GDM1 (cell line): ENCODE measurements around the gene INPP1.

Experiments used
- DNase-seq: peaks from one replicate; lab custom pipeline; 2025; lab: John Stamatoyannopoulos, UW

The INPP1 gene

DNA sequence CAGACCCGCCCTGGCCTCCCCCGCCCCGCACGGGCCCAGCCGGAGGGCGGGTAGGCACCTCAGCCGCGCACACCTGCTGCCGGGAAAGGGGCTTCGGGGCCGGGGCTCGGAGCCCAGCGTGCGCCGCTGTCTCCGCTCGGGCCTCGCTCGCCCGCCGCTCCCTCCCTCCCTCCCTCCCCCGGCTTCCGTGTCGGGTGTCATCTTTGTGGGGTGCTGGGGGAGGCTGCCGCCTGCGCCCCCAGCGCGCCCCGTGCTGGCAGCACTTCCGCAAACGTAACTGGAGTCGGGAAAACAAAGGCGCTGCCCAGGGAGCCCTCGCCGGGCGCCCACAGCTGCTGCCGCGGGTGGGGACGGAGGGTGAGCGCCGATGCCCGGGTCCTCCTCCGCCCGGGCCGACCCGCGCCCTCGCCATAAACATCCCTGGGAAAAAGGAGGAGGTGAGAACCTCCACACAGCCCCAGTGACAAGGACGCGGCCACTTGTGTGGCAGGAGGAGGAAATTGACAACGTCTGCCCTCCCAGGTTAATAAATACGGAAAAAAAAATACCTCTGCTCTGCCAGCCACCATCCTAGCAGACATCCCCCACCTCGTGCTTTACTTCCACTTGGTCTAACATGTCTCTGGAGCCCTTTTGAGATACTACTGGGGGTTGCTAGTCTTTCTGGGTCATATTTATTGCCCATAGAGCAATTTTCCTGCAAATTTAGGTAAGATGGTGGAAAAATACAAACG, 65.3 kb downstream of the INPP1 start:
- DNase-seq, result peak; percentile 50

DNA sequence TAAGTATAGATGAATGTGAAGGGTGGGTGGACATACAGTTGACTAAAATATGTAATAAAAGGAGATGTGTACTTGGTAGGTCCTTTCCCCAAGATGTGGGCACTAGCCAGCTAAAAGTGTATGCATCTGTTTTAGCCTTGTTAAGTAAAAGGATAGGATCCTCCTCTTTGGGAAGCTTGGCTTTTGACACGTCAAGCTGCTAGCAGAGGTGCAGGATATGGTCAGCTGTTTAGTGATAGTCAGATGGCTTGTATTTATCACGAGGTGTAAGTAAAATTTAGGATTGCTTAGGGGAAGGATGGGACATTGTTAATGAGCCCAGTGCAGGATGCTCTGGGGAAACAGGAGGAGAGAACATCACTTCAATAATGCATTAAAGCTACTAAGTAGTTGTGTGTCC, 66.2 kb downstream of the INPP1 start:
- no peak for DNase-seq

DNA sequence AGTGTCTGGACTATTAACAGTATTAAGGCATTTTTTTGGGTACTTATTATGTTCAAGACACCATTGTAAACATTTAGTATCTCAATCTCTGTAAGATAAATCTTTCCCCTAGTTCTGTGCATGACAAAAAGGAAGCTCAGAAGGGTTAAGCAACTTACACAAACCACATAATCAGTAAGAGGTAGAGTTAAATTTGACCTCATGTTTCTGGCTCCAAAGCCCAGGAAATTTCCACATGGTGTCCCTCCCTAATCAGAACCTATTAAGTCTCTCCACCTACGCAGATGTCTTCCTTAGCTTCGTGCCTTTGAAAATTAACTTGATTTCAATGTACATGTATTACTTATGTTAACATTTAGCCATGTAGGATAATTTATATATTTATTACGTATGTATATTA, 66.8 kb downstream of the INPP1 start:
- no peak for DNase-seq

DNA sequence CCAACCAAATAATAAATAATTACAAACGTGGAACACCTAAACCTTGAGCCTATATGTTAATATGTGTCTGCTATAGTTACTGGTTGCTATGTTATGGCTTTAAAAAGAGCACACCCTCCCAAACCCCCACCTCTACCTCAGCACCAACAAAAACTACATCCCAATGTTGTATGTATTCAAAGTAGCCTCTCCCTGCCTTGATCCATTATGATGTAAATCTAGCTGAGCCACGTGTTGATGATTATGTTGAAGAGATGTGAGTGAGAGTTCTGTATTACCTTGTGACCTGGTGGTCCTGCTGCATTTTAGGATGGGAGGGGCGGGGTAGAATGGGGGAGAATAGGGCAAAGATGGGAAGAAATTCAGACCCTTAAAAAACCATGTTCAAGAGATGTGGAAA, 69.6 kb downstream of the INPP1 start:
- no peak for DNase-seq

DNA sequence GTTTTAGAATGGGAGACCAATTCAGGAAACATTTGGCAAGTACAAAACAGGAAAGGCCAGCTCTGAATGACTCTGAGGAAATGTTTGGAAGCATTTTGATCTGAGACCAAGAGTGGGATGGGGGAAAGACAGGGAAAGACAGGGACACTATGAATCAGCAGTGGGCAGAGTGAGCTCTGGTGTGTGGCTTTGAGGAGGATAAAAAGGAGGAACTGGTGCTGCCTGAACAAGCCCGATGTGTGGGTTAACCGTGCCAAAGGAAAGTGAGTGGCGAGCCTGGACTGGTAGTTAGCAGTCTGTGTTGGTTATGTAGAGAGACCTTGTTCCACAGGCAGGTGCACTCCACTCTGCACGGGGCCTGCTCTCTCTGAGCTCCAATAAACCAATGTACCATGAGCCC, 70.0 kb downstream of the INPP1 start:
- peak; percentile 47 for DNase-seq

DNA sequence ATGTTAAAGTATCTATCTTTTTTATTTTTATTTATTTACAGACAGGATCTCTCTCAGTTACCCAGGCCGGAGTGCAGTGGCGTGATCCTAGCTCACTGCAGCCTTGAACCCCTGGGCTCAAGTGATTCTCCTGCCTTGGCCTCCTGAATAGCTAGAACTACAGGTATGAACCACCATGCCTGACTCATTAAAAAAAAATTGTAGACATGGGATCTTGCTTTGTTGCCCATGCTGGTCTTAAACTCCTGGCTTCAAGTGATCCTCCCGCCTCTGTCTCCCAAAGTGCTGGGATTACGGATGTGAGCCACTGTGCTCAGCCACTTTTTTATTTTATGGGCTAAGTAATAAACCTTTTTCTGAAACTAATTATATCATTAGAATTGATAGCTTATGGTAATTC, 71.9 kb downstream of the INPP1 start:
- no peak for DNase-seq

DNA sequence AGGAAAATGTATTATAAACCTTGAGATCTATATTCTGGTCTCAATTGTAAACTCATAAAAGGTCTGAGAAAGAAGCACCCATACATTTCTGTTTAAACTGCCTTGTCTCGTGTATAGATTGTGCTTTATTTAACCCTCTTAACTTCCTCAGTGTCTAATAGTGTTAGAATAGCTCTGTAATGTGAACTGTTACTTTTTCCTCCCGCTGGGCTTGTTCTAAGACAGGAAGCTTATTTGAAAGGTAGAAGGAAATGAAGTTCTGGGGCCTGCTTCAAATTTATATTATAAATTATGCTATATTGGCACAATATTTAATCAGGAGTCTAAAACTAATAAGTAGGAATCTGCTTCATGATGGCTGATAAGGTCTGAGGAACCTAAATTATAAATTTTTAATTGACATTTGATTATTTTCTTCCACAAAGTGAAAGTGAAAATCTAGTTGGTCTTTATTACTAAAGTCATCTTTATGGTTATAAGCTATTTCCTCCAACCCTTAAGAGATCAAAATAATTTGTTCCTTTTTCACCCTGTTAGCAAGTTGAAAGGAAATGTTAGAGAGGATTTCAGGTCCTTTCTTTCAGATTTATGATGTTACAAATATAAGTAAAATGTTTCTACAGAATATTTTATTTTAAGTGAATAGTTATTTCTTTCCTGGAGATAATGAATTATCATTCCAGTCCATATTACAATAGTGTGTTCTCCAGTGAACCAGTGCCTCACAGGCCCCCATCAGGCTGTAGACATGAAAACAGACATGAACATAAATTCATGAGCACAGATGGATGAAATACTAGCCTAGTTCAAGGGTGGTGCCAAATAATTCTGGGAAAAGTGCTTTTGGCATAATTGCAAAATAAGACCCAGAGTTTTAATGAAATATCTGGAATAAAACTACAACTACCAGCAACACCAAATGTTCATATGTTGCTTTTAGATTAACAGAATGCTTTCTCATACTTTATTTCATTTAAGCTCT, 72.7 kb downstream of the INPP1 start:
- DNase-seq, result no peak

DNA sequence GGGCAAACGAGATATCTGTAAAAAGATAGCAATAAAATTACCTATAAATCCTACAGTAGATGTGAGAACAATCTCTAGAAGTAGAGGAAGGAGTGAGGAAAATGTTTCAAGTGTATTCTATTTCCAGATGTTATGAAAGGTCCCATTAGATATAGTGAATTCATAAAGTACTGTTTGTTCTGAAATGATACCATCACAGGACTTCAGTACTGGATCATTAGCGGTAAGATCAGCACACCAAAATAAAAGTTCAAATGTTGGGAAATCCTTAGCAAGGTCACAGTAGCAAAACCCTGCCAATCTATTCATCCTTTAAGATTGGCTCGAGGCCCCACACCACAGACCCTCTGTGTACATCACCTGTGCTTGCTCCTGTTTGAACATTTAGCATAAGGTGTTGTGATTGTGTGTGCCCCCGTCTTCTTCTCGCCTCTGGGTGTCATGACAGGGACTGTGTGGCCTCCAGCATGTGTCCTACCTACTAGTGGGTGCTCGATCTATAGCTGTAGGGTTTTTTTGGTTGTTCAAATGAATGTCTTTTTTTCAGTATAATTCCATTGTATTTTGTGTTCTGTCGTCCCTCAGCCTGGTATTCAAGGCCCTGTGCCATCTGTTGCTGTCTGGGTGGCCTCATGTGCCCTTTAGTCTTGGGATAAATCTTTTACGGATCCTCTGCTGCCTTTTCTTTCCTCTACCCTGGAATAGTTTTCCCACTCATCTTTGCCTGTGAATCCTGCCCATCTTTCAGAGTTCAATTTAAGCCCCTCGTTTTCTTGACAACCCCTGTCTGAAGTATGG, 73.9 kb downstream of the INPP1 start:
- no peak for DNase-seq

DNA sequence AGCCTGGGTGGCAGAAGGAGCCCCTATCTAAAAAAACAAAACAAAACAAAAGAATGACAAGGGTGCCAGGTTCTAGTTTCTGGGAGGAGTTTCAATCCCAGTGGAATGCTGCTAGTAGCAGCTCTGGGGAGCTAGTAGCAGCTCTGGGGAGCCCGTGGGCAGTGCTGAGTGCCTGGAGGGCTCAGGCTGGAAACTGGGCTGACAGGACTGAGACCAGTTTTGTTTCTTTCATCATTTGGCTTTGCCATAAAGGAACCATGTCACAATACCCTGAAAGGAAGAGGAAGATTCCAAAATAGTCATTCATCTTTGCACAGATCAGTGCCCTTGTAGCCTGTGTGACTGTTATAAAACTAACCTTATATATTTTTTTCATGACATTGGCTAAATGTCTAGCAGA, 75.3 kb downstream of the INPP1 start:
- no peak for DNase-seq

DNA sequence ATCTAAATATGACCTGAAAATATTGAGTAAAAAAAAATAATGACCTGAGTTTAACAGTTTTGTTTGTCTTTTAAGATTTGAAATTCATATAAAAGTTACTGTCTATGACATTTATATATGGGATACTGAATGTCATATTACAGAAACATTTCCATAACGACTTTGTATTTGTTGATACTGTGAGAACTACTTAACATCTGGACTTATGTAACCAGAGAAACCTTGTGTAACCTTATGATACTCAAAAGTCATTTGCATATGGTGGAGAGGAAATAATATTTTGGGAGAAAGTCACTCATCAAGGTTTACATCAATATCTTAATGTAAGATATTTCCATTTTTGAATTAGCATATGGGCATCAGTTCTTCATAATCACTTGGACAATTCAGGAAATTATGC, 77.4 kb downstream of the INPP1 start:
- no peak for DNase-seq
